Neural progenitor cell (in vitro differentiated cells): Measurements from ENCODE around the gene MARCHF3.

Source experiments
- EZH2 ChIP-seq: fragments of 200-600 bp; sonication (generic); IDR thresholded peaks from 2 replicates; pipeline ENCODE4 v1.6.1; 2017; ENCODE audit warnings: antibody characterized with exemption, mild to moderate bottlenecking, moderate library complexity
- TF ChIP-seq, protein P1 (sequence below): fragments of 200-600 bp; sonication (generic); IDR thresholded peaks from 2 replicates; pipeline ENCODE4 v1.5.1; 2017; ENCODE audit warnings: antibody characterized with exemption, mild to moderate bottlenecking

DNA sequence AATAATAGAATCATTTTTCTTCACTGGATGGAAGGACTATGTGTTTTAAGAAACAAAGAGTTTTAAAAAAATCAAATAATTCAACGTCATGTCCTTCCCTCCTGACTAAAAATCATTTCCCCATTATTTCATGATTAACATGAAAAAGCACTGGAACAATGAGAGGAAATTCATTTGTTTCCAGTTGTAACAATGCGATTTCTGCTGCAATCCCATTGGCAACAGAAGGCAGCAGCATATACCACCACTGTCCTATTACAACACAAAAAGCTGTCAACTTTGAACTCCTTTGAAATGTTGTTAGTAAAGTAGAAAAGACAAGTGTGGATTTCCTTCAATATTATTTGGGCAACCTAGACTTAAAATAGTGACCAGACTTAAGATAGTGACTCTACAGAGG, 39.9 kb upstream of the MARCHF3 start:
- TF ChIP-seq, protein P1, sequence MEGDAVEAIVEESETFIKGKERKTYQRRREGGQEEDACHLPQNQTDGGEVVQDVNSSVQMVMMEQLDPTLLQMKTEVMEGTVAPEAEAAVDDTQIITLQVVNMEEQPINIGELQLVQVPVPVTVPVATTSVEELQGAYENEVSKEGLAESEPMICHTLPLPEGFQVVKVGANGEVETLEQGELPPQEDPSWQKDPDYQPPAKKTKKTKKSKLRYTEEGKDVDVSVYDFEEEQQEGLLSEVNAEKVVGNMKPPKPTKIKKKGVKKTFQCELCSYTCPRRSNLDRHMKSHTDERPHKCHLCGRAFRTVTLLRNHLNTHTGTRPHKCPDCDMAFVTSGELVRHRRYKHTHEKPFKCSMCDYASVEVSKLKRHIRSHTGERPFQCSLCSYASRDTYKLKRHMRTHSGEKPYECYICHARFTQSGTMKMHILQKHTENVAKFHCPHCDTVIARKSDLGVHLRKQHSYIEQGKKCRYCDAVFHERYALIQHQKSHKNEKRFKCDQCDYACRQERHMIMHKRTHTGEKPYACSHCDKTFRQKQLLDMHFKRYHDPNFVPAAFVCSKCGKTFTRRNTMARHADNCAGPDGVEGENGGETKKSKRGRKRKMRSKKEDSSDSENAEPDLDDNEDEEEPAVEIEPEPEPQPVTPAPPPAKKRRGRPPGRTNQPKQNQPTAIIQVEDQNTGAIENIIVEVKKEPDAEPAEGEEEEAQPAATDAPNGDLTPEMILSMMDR: no peak
- TF ChIP-seq EZH2: no peak
